Ascending aorta (tissue), 2 donors: Measurements from ENCODE around the gene SOS1. TPM values are rescaled to one million over a fixed set of nuclear protein-coding genes. Genes with fewer than 3 reads are reported as not detected.

Source experiments
- DNase-seq, 2 donors: peaks; one replicate each; pipeline ENCODE4 v3.0.0-alpha.2; 2019; ENCODE audit warnings: low spot score in 2 of 2
- H3K27ac ChIP-seq, 2 donors: fragments of 200-600 bp; sonication (generic); one replicate each; pipeline ENCODE4 v1.5.1; 2016 to 2017; ENCODE audit warnings: mild to moderate bottlenecking in 1 of 2
- H3K27me3 ChIP-seq: fragments of 200-600 bp; sonication (generic); one replicate; pipeline ENCODE4 v1.5.1; 2017
- H3K36me3 ChIP-seq, 2 donors: fragments of 200-600 bp; sonication (generic); one replicate each; pipeline ENCODE4 v1.5.1; 2016
- H3K4me1 ChIP-seq, 2 donors: fragments of 200-600 bp; sonication (generic); one replicate each; pipeline ENCODE4 v1.5.1; 2016 to 2017; ENCODE audit warnings: mild to moderate bottlenecking in 1 of 2
- H3K4me3 ChIP-seq, 2 donors: fragments of 200-600 bp; sonication (generic); one replicate each; pipeline ENCODE4 v1.5.1; 2016 to 2017; ENCODE audit warnings: mild to moderate bottlenecking in 1 of 2
- H3K9me3 ChIP-seq, 2 donors: fragments of 200-600 bp; sonication (generic); one replicate each; pipeline ENCODE4 v1.5.1; 2016
- CTCF ChIP-seq, 3 experiments: fragments of 200-600 bp in 2 of 3; fragments of 450-650 bp in 1 of 3; sonication (generic) in 2 of 3; IDR thresholded peaks; one replicate each; pipeline ENCODE4 v1.5.1; 2016 to 2019; ENCODE audit warnings: antibody characterized with exemption in 3 of 3, mild to moderate bottlenecking in 1 of 3, moderate library complexity in 1 of 3
- intact Hi-C: fragments of 100-400 bp; cut with DNase I; formaldehyde crosslinking; loops from one replicate; pipeline ENCODE4 v1.15.1; 2023
- total RNA-seq: library from RNA; depleted of rRNA; stranded (reverse); fragments of >200 nt; gene quantifications from one replicate; pipeline ENCODE4 v1.1.0, GENCODE V29; 2016

SOS1 gene
- total RNA-seq, 1 donor from 2014 or later = 11.3 TPM

DNA sequence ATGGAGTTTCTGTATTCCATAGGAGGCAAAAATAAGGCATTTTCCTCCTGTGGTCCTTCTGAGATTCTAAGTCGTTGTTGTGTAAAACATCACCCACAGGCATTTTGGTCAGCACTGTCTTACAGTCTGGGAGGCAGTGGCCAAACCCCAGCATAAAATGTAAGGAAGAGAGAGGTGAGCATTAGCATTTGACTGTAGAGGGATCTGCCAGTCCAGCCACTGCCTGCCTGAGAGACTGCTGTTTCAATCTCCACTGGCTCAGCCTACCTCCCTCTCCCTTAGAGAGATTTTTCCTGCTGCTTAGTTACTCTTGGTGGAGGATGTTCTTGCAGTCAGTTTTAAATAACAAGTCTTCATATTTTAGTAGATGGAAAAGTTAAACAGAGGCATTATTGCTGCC, 154.2 kb downstream of the SOS1 start:
- no peaks in the 10 kb centered on the region for H3K36me3 ChIP-seq

GRCh38 chr2:38966006-38966405, 154.8 kb downstream of the SOS1 start:
- TF ChIP-seq CTCF (IDR thresholded peaks at IDR 0.05) = no peak
- no peak for DNase-seq
- Histone ChIP-seq H3K27ac (no peak overlapping the region), H3K27me3 (no peaks in the 10 kb centered on the region), H3K4me1 (no peaks in the 10 kb centered on the region), H3K4me3 (no peak overlapping the region), H3K9me3 (no peaks in the 10 kb centered on the region), H3K36me3 (no peaks in the 10 kb centered on the region)
- intact Hi-C loops = no loop called here

More for the DNA sequence above, 154.2 kb downstream of the SOS1 start:
- Histone ChIP-seq H3K4me3 (no peak overlapping the region), H3K27ac (no peak overlapping the region), H3K9me3 (no peaks in the 10 kb centered on the region), H3K4me1 (no peaks in the 10 kb centered on the region), H3K27me3 (no peaks in the 10 kb centered on the region)
- no peak for TF ChIP-seq CTCF (IDR thresholded peaks at IDR 0.05)
- DNase-seq = no peak
- intact Hi-C loops = no loop called here

DNA sequence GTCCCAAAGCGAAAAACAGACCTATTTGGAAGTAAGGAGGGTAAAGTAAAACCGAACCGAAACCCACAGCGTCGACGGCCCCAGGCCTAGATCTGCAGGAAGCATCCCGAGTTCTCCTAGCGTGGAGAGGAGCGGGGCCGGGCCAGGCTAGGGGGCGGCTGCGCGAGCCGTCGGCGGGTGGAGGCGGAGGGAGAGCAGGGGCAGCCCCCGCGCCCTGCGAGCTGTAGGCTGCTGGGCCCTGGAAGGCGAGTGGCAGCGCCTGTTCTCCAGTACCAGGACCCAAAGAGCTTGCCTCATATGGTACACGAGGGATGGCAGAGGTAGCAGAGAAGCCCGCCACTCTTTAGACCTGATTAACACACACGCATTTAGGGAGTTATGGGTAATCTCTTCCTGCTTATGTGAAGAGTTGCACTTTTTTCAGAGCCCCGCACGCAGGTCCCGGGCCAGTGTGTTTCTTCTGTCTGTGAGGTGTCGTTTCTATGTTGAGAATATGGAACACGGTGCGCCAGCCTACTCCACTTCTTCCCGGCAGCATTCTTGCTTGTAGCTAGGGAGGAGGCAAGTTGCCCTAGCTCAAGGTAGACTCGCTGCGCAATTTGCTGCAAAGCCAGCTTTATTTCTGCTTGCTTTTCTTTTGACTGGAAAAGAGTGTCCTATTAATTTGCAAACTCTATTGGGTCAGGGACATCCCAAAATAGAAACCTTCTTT, 160.1 kb downstream of the SOS1 start:
- no peaks in the 10 kb centered on the region for H3K27me3 ChIP-seq
- DNase-seq = no peak
- intact Hi-C loops = no loop called here
- no peaks in the 10 kb centered on the region for H3K9me3 ChIP-seq
- no peak for TF ChIP-seq CTCF (IDR thresholded peaks at IDR 0.05)
- H3K4me1 ChIP-seq = peaks cover 0 to 3% of the 10 kb centered on the region in 2 donors
- no peak overlapping the region for H3K27ac ChIP-seq
- peak overlapping the region; percentile 59 to 71 for H3K4me3 ChIP-seq
- H3K36me3 ChIP-seq = no peaks in the 10 kb centered on the region

- Histone ChIP-seq H3K27me3 (no peaks in the 10 kb centered on the region), H3K9me3 (no peaks in the 10 kb centered on the region), H3K36me3 (no peaks in the 10 kb centered on the region), H3K27ac (no peak overlapping the region), H3K4me3 (peak overlapping the region; percentile 59 to 71), H3K4me1 (peaks cover 0 to 3% of the 10 kb centered on the region in 2 donors)
- intact Hi-C loops = no loop called here
- no peak for TF ChIP-seq CTCF (IDR thresholded peaks at IDR 0.05)
- DNase-seq = peak; percentile 12 to 81
Measured at GRCh38 chr2:38959938-38960608, 160.8 kb downstream of the SOS1 start.

DNA sequence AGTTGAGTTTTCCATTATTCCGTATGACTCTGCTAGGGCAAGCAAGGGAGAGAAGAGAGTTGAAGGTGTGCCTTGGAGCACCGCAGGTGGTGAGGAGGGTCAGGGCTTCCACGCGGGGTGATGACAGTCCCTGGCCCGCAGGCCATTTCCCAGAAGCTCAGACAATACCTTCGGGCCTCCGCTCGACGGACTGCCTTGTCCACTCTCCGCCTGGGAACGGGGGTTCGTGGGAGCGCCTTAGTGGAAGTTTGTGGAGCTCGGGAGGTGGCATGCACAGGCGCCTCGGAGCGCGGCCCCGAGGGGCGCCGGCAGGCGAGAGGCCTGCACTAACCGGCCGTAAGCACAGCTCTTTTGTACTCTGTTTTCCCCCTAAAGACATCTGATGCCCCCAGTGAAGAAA, 161.4 kb downstream of the SOS1 start:
- no peak for DNase-seq
- Histone ChIP-seq H3K27me3 (no peaks in the 10 kb centered on the region), H3K27ac (no peak overlapping the region), H3K4me3 (peak overlapping the region; percentile 59 to 71), H3K9me3 (no peaks in the 10 kb centered on the region), H3K4me1 (peaks cover 0 to 3% of the 10 kb centered on the region in 2 donors), H3K36me3 (no peaks in the 10 kb centered on the region)
- intact Hi-C loops = no loop called here
- no peak for TF ChIP-seq CTCF (IDR thresholded peaks at IDR 0.05)
